Tibial nerve (tissue), 4 donors: Measurements from ENCODE around the gene INPP4B. TPM values are rescaled to one million over a fixed set of nuclear protein-coding genes. Genes with fewer than 3 reads are reported as not detected.

Experiments
- DNase-seq, 2 donors: peaks; one replicate each; pipeline ENCODE4 v3.0.0-alpha.2; 2019; ENCODE audit warnings: low spot score in 2 of 2
- H3K27ac ChIP-seq, 4 donors: fragments of 200-600 bp; sonication (generic) in 3 of 4; one replicate each; pipeline ENCODE4 v1.5.1; 2017 to 2019; ENCODE audit warnings: mild to moderate bottlenecking in 1 of 4
- H3K27me3 ChIP-seq, 2 donors: fragments of 200-600 bp; sonication (generic) in 1 of 2; one replicate each; pipeline versions ENCODE4 v1.5.1 to v1.6.0; 2017 to 2019
- H3K36me3 ChIP-seq, 3 donors: fragments of 200-600 bp; sonication (generic); one replicate each; pipeline ENCODE4 v1.5.1; 2018 to 2019
- H3K4me1 ChIP-seq, 4 donors: fragments of 200-600 bp; sonication (generic) in 3 of 4; one replicate each; pipeline ENCODE4 v1.5.1; 2017 to 2019
- H3K4me3 ChIP-seq, 4 donors: fragments of 200-600 bp; sonication (generic) in 3 of 4; one replicate each; pipeline ENCODE4 v1.5.1; 2017 to 2019; ENCODE audit warnings: mild to moderate bottlenecking in 1 of 4, moderate library complexity in 1 of 4
- H3K9me3 ChIP-seq, 4 donors: fragments of 200-600 bp; sonication (generic) in 3 of 4; one replicate each; pipeline ENCODE4 v1.5.1; 2017 to 2019
- CTCF ChIP-seq, 5 experiments: fragments of 200-600 bp in 3 of 5; fragments of 450-650 bp in 2 of 5; sonication (generic) in 3 of 5; IDR thresholded peaks; one replicate each; pipeline ENCODE4 v1.5.1; 2016 to 2019; ENCODE audit warnings: antibody characterized with exemption in 5 of 5, mild to moderate bottlenecking in 3 of 5, moderate library complexity in 2 of 5
- EP300 ChIP-seq, 2 donors: sonication (generic); formaldehyde crosslinking; IDR thresholded peaks; one replicate each; pipeline ENCODE4 v1.6.1; 2017; ENCODE audit warnings: antibody characterized with exemption in 2 of 2, mild to moderate bottlenecking in 1 of 2
- POLR2A ChIP-seq, 2 donors: fragments of 450-650 bp; IDR thresholded peaks; one replicate each; pipeline ENCODE4 v1.6.1; 2017; ENCODE audit warnings: antibody characterized with exemption in 2 of 2, mild to moderate bottlenecking in 2 of 2, moderate library complexity in 2 of 2
- WGBS, 2 donors: methylation state at CpG; one replicate each; pipeline ENCODE4 v1.1.5; 2018; 5-methylcytosine and 5-hydroxymethylcytosine counted together
- total RNA-seq, 4 donors: library from RNA; depleted of rRNA; stranded (reverse); fragments of >200 nt; gene quantifications; one replicate each; pipeline ENCODE4 v1.1.0, GENCODE V29; 2016

Gene INPP4B
- total RNA-seq, 4 donors from 2014 or later: 16.3 to 32.4 (median 24.8) TPM

GRCh38 chr4:142817442-142817841, 28.7 kb downstream of the INPP4B start:
- Histone ChIP-seq H3K9me3 (no peaks in the 10 kb centered on the region), H3K4me1 (peaks cover 0 to 19% (median 2%) of the 10 kb centered on the region in 4 donors), H3K27ac (peak overlapping the region in 2 of 4 donors; percentile 42 to 55), H3K27me3 (no peaks in the 10 kb centered on the region), H3K4me3 (no peak overlapping the region), H3K36me3 (no peaks in the 10 kb centered on the region)
- 30 to 41% methylated on average over 6 of the region's 6 CpGs for WGBS, 2 donors
- peak in 1 of 2 donors; percentile 12 for DNase-seq
- TF ChIP-seq EP300 (IDR thresholded peaks at IDR 0.05): no peak
- no peak for TF ChIP-seq CTCF (IDR thresholded peaks at IDR 0.05)
- TF ChIP-seq POLR2A (IDR thresholded peaks at IDR 0.05): no peak

GRCh38 chr4:142815834-142816233, 30.3 kb downstream of the INPP4B start:
- Histone ChIP-seq H3K36me3 (no peaks in the 10 kb centered on the region), H3K9me3 (no peaks in the 10 kb centered on the region), H3K27me3 (no peaks in the 10 kb centered on the region), H3K4me3 (no peak overlapping the region), H3K4me1 (peaks cover 0 to 19% (median 2%) of the 10 kb centered on the region in 4 donors), H3K27ac (peak overlapping the region in 1 of 4 donors; percentile 33)
- 11 to 15% methylated on average over 1 of the region's 1 CpG for WGBS, 2 donors
- TF ChIP-seq POLR2A (IDR thresholded peaks at IDR 0.05): no peak
- TF ChIP-seq EP300 (IDR thresholded peaks at IDR 0.05): no peak
- no peak for TF ChIP-seq CTCF (IDR thresholded peaks at IDR 0.05)
- peak in 1 of 2 donors; percentile 15 for DNase-seq

GRCh38 chr4:142813388-142813787, 32.7 kb downstream of the INPP4B start:
- Histone ChIP-seq H3K27me3 (no peaks in the 10 kb centered on the region), H3K4me1 (peaks cover 0 to 15% (median 2%) of the 10 kb centered on the region in 4 donors), H3K27ac (no peak overlapping the region), H3K4me3 (no peak overlapping the region), H3K36me3 (no peaks in the 10 kb centered on the region), H3K9me3 (no peaks in the 10 kb centered on the region)
- TF ChIP-seq POLR2A (IDR thresholded peaks at IDR 0.05) (no peak), CTCF (IDR thresholded peaks at IDR 0.05) (no peak), EP300 (IDR thresholded peaks at IDR 0.05) (no peak)
- DNase-seq: no peak
- 83 to 86% methylated on average over 2 of the region's 2 CpGs for WGBS, 2 donors

GRCh38 chr4:142812091-142812490, 34.0 kb downstream of the INPP4B start:
- Histone ChIP-seq H3K4me1 (peaks cover 0 to 5% (median 2%) of the 10 kb centered on the region in 4 donors), H3K9me3 (no peaks in the 10 kb centered on the region), H3K27ac (no peak overlapping the region), H3K27me3 (no peaks in the 10 kb centered on the region), H3K4me3 (no peak overlapping the region), H3K36me3 (no peaks in the 10 kb centered on the region)
- no peak for TF ChIP-seq EP300 (IDR thresholded peaks at IDR 0.05)
- TF ChIP-seq CTCF (IDR thresholded peaks at IDR 0.05): no peak
- no peak for TF ChIP-seq POLR2A (IDR thresholded peaks at IDR 0.05)
- no peak for DNase-seq

GRCh38 chr4:142811034-142811433, 35.1 kb downstream of the INPP4B start:
- Histone ChIP-seq H3K9me3 (no peaks in the 10 kb centered on the region), H3K27ac (no peak overlapping the region), H3K27me3 (no peaks in the 10 kb centered on the region), H3K4me3 (no peak overlapping the region), H3K4me1 (peaks cover 0 to 2% (median 0%) of the 10 kb centered on the region in 4 donors), H3K36me3 (no peaks in the 10 kb centered on the region)
- no peak for TF ChIP-seq POLR2A (IDR thresholded peaks at IDR 0.05)
- TF ChIP-seq CTCF (IDR thresholded peaks at IDR 0.05): no peak
- TF ChIP-seq EP300 (IDR thresholded peaks at IDR 0.05): no peak
- 93 to 95% methylated on average over 1 of the region's 1 CpG for WGBS, 2 donors
- DNase-seq: no peak
